ENCODE results near the gene TRIO. TPM values are rescaled to one million over a fixed set of nuclear protein-coding genes. Genes with fewer than 3 reads are reported as not detected.

Gene TRIO
- polyA plus RNA-seq, 1 experiment: 176 TPM

DNA sequence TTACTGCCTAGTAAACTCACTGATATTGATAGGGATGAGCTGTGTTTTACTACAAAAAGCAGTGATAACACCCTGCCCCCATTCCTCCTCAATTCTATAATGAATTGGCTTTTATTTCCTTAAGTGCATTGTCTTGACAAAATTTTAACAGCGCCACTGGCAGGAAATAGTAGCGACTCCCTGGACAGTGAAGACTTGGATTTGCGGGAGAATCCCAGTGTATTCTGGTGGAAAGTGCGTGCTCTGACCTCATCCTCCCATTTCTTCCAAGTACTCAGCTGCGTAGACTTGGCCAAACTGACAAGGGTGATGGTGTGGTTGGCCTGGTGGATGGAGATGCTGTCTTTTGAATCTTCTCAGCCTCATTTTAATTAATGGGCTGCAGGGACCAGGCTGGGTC lies 5.3 kb downstream of the TRIO start:
- TF ChIP-seq, protein P1, sequence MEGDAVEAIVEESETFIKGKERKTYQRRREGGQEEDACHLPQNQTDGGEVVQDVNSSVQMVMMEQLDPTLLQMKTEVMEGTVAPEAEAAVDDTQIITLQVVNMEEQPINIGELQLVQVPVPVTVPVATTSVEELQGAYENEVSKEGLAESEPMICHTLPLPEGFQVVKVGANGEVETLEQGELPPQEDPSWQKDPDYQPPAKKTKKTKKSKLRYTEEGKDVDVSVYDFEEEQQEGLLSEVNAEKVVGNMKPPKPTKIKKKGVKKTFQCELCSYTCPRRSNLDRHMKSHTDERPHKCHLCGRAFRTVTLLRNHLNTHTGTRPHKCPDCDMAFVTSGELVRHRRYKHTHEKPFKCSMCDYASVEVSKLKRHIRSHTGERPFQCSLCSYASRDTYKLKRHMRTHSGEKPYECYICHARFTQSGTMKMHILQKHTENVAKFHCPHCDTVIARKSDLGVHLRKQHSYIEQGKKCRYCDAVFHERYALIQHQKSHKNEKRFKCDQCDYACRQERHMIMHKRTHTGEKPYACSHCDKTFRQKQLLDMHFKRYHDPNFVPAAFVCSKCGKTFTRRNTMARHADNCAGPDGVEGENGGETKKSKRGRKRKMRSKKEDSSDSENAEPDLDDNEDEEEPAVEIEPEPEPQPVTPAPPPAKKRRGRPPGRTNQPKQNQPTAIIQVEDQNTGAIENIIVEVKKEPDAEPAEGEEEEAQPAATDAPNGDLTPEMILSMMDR (IDR thresholded peaks at IDR 0.05; ENCODE audit: insufficient read depth, low read depth, low read length): no peak
- no peaks in the 10 kb centered on the region for H3K27me3 ChIP-seq (ENCODE audit: control insufficient read depth, insufficient read depth, low read length)
- ChIA-PET CTCF (interaction anchor here (0.6 to 2.4 kb wide), 3 partner anchors 23 to 122 kb away, joined by 3 to 8 read pairs (median 4); no protein-coding TSS in a partner anchor), POLR2A (no interaction called here)
- DNase-seq (ENCODE audit: low read depth): no peak
- no peak overlapping the region for H3K4me3 ChIP-seq (ENCODE audit: low read depth, low read length)
- peaks cover 3% of the 10 kb centered on the region; the same call in 1 of the 2 replicates for H3K36me3 ChIP-seq (ENCODE audit: control insufficient read depth, insufficient read depth, low read length)

DNA sequence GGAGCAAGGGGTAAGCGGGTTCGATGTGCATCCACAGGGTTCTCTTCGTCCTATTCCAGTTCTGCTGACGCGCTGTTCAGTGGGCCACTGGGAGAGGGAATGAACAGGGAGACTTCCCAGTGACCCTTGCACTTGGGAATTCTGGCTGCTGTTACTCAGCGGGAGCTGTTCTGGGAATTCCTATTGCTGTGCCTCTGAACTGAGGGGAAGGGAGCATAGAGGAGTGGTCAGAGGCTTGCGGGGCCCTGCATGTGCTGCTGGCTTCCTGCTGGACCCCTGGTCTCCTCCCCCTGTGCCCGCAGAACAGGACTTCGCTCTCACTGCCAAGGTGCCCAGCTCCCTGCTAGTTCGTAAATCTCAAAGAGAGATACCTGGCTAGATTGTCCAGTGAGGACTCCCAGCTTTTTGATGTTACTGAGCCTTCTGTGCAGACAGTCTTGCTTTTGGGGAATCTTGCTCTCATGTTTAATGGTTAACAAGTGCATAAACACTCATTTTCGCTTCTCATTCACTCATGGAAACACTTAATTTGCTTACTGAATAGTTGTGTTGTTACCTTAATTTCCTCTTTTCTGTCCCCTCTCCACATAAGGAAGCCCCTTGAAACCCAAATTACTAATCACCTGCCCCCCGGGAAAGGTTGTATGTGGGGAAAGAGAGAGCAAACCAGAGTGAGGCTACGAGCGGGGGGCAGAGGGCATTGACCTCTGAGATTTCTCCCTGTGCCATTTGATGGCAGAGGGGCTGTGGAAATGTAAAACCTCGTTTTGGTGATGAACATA lies 5.9 kb downstream of the TRIO start:
- TF ChIP-seq, protein P1 (IDR thresholded peaks at IDR 0.05; ENCODE audit: insufficient read depth, low read depth, low read length): no peak
- DNase-seq (ENCODE audit: low read depth): no peak
- Histone ChIP-seq H3K27me3 (ENCODE audit: control insufficient read depth, insufficient read depth, low read length) (no peaks in the 10 kb centered on the region), H3K36me3 (ENCODE audit: control insufficient read depth, insufficient read depth, low read length) (peaks cover 3% of the 10 kb centered on the region; the same call in 1 of the 2 replicates), H3K4me3 (ENCODE audit: low read depth, low read length) (no peak overlapping the region)
- POLR2A ChIA-PET: no interaction called here
- CTCF ChIA-PET: interaction anchor here (0.6 to 2.4 kb wide), 3 partner anchors 22 to 121 kb away, joined by 3 to 8 read pairs (median 4); no protein-coding TSS in a partner anchor

DNA sequence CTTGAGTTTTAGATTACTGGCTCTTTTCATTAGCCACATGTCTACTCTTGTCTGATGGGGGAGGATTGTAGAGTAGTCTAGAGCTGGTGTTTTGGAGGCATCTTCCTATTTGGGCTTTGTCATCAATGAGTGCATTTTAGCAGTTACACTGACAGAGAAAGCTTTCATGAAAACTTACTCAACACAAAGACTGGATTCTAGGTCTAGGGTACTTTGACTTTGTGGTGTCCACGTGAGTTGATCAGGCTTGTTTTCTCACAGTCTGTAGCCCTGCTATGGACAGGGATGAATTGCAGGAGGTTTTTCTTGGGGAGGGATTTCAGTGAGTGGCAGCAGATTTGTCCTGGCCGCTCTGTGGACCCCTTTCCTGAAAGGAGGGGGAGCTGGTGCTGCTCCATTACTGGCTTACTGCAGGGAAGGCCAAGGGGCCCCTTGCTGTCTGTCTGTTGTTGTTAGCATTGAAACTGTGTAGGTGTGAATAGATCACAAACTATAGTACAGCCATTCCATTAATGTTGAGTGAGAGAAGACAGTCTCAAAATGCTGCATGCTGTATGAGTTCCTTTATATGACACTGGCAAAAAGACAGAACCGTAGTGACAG lies 6.6 kb downstream of the TRIO start:
- Histone ChIP-seq H3K27me3 (ENCODE audit: control insufficient read depth, insufficient read depth, low read length) (no peaks in the 10 kb centered on the region), H3K4me3 (ENCODE audit: low read depth, low read length) (no peak overlapping the region), H3K36me3 (ENCODE audit: control insufficient read depth, insufficient read depth, low read length) (peaks cover 3% of the 10 kb centered on the region; the same call in 1 of the 2 replicates)
- TF ChIP-seq, protein P1 (IDR thresholded peaks at IDR 0.05; ENCODE audit: insufficient read depth, low read depth, low read length): no peak
- DNase-seq (ENCODE audit: low read depth): no peak
- POLR2A ChIA-PET: no interaction called here
- CTCF ChIA-PET: interaction anchor here (0.9 to 2.4 kb wide), 3 partner anchors 55 to 121 kb away, joined by 3 to 8 read pairs (median 3); no protein-coding TSS in a partner anchor

DNA sequence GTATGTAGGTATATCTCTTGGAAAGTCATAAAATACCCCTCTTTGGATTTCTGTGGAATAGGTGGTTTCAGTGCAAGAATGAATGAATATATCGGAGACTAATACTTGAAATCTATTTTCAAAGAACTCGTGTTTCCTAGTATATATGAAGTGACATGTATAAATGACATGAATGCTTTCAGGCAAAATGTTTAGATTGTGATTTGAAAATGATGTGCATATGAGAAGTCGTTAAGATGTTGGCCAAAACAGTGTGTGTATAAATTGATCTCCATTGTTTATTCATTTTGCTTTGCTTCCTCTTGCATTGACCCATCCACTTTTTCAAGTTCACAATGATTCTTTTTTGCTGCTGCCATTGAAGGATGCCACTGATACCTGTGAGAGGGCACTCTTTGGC lies 8.3 kb downstream of the TRIO start:
- ChIA-PET POLR2A (no interaction called here), CTCF (no interaction called here)
- peaks cover 3% of the 10 kb centered on the region; the same call in 1 of the 2 replicates for H3K36me3 ChIP-seq (ENCODE audit: control insufficient read depth, insufficient read depth, low read length)
- no peak for DNase-seq (ENCODE audit: low read depth)
- no peaks in the 10 kb centered on the region for H3K27me3 ChIP-seq (ENCODE audit: control insufficient read depth, insufficient read depth, low read length)
- H3K4me3 ChIP-seq (ENCODE audit: low read depth, low read length): no peak overlapping the region
- TF ChIP-seq, protein P1 (IDR thresholded peaks at IDR 0.05; ENCODE audit: insufficient read depth, low read depth, low read length): no peak

Data from BJ (cell line).